PFSK-1 (cell line): ENCODE measurements around the gene RANBP3.

Experiments
- POLR2AphosphoS5 ChIP-seq: IDR thresholded peaks from 2 replicates; pipeline ENCODE4 v1.6.1; 2012; ENCODE audit warnings: low read depth, mild to moderate bottlenecking, control low read depth, low read length, moderate library complexity
- TAF1 ChIP-seq: IDR thresholded peaks from 2 replicates; pipeline ENCODE4 v1.6.1; 2012; ENCODE audit warnings: low read length, control low read depth, borderline replicate concordance; ENCODE audit not compliant: insufficient read depth
- TF ChIP-seq, protein P1 (sequence below), 2 experiments: IDR thresholded peaks; 2 replicates each; pipeline versions ENCODE4 v1.6.1 to v1.8.0; 2011 to 2012; ENCODE audit warnings: low read depth in 2 of 2, low read length in 2 of 2, control low read depth in 1 of 2, inconsistent platforms in 1 of 2, mild to moderate bottlenecking in 1 of 2, moderate library complexity in 1 of 2; ENCODE audit not compliant: insufficient read depth in 1 of 2

- TF ChIP-seq POLR2AphosphoS5 (no peak), TAF1 (no peak)
- TF ChIP-seq, protein P1, sequence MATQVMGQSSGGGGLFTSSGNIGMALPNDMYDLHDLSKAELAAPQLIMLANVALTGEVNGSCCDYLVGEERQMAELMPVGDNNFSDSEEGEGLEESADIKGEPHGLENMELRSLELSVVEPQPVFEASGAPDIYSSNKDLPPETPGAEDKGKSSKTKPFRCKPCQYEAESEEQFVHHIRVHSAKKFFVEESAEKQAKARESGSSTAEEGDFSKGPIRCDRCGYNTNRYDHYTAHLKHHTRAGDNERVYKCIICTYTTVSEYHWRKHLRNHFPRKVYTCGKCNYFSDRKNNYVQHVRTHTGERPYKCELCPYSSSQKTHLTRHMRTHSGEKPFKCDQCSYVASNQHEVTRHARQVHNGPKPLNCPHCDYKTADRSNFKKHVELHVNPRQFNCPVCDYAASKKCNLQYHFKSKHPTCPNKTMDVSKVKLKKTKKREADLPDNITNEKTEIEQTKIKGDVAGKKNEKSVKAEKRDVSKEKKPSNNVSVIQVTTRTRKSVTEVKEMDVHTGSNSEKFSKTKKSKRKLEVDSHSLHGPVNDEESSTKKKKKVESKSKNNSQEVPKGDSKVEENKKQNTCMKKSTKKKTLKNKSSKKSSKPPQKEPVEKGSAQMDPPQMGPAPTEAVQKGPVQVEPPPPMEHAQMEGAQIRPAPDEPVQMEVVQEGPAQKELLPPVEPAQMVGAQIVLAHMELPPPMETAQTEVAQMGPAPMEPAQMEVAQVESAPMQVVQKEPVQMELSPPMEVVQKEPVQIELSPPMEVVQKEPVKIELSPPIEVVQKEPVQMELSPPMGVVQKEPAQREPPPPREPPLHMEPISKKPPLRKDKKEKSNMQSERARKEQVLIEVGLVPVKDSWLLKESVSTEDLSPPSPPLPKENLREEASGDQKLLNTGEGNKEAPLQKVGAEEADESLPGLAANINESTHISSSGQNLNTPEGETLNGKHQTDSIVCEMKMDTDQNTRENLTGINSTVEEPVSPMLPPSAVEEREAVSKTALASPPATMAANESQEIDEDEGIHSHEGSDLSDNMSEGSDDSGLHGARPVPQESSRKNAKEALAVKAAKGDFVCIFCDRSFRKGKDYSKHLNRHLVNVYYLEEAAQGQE (IDR thresholded peaks at IDR 0.05; ENCODE audit: insufficient read depth in 1 of 2, low read depth in 2 of 2, low read length in 2 of 2), result no peak
Observed at GRCh38 chr19:6007866-6008265, 29.9 kb upstream of the RANBP3 start.
